RWPE1 (cell line): ENCODE measurements around the gene YJEFN3.

Source experiments
- CTCF ChIA-PET: fragments of 350-600 bp; sonication (Branson Sonifier 250); formaldehyde crosslinking; extraction: SDS; loops from one replicate; lab custom pipeline; 2021; lab: Yijun Ruan, JAX
- POLR2A ChIA-PET: fragments of 400-600 bp; formaldehyde crosslinking; extraction: SDS; loops from one replicate; lab custom pipeline; 2020; ENCODE audit warnings: antibody characterized with exemption; ENCODE audit not compliant: low non-redundant PET; lab: Yijun Ruan, JAX
- DNase-seq: peaks from one replicate; pipeline ENCODE4 v3.0.0; 2012; ENCODE audit warnings: low spot score
- H3K27ac ChIP-seq: fragments of 450-650 bp; 2 replicates; pipeline ENCODE4 v1.5.1; 2017
- CTCF ChIP-seq: fragments of 450-650 bp; conservative IDR thresholded peaks from 2 replicates; pipeline ENCODE4 v1.5.1; 2017; ENCODE audit warnings: low read depth, mild to moderate bottlenecking

Gene YJEFN3

GRCh38 chr19:19527674-19528625 is 761 bp upstream of the YJEFN3 start:
- DNase-seq, result no peak
- no peak for TF ChIP-seq CTCF
- ChIA-PET POLR2A (no interaction called here), CTCF (no interaction called here)
- no peak overlapping the region for H3K27ac ChIP-seq

GRCh38 chr19:19529783-19530422 is 1.2 kb downstream of the YJEFN3 start:
- POLR2A ChIA-PET, result no interaction called here

GRCh38 chr19:19530423-19530804 is 1.7 kb downstream of the YJEFN3 start:
- ChIA-PET POLR2A (no interaction called here), CTCF (interaction anchor here (0.6 to 1.4 kb wide), 3 partner anchors 15 to 1498 kb away, joined by 4 to 7 read pairs (median 4); partner anchors contain the start of genes GMIP and NDUFA13)
- peak overlapping the region; percentile 42 for H3K27ac ChIP-seq
- no peak for TF ChIP-seq CTCF
- DNase-seq, result no peak

More at GRCh38 chr19:19529783-19530422, 1.2 kb downstream of the YJEFN3 start:
- no peak for TF ChIP-seq CTCF
- DNase-seq, result no peak
- peak overlapping the region; percentile 42 for H3K27ac ChIP-seq
- CTCF ChIA-PET, result interaction anchor here (0.5 to 1.4 kb wide), 4 partner anchors 14 to 114 kb away, joined by 3 to 7 read pairs (median 4); partner anchors contain the start of genes GMIP and NDUFA13

- peak overlapping the region; percentile 42 for H3K27ac ChIP-seq
- TF ChIP-seq CTCF, result no peak
- ChIA-PET POLR2A (no interaction called here), CTCF (interaction anchor here (0.6 to 3.3 kb wide), 4 partner anchors 72 to 1498 kb away, joined by 4 to 33 read pairs (median 6); partner anchors contain the start of gene GMIP)
- no peak for DNase-seq
These were observed 2.2 kb downstream of the YJEFN3 start for GRCh38 chr19:19530889-19531288.

GRCh38 chr19:19531951-19532805 is 3.5 kb downstream of the YJEFN3 start:
- peak; percentile 67 for DNase-seq
- H3K27ac ChIP-seq, result 0 out of 2 replicates have a peak overlapping the region, but pooled peaks have one; percentile 2
- CTCF ChIA-PET, result interaction anchor here (0.6 to 3.3 kb wide), 24 partner anchors 9 to 910 kb away, joined by 3 to 33 read pairs (median 4); partner anchors contain the start of genes GMIP and NDUFA13
- TF ChIP-seq CTCF, result peak; percentile 98
- POLR2A ChIA-PET, result interaction anchor here (0.6 kb wide), 1 partner anchor 20 kb away, joined by 3 read pairs; no protein-coding TSS in a partner anchor
